Measurements from ENCODE around the gene ELANE. TPM values are rescaled to one million over a fixed set of nuclear protein-coding genes. Genes with fewer than 3 reads are reported as not detected.

Gene ELANE
- total and polyA plus RNA-seq, 2 donors (not counting 1 experiment from before 2014, with no cell fraction given), result 0.48 to 0.66 TPM

DNA sequence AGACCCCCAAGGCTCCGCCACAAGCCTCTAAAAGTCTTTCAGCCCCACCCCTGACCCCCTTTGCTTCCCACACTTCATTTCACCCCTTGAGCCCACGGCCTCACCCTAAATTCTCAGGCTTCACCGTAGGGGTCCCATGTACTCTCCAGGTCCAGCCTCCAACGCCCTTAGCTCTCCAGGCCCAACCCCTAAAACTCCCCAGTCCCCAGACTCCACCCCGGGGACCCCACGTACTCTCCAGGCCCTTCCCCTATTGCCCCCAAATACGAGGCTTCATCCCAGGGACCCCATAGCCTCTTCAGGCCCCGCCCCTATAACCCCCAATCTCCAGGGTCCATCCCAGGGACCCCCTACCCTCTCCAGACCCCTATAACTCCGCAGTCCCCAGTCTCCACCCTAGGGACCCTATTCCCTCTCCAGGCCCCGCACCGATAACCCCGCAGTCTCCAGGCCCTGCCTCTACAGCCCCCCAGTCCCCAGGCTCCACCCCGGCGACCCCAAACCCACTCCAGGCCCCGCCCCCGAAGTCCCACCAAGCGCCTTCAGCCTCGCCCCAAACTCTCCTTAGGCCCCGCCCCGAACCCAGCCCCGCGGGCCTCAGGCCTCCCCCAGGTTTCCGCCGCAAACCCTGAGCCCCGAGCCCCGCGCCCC is 40.3 kb downstream of the ELANE start:
- H3K9ac ChIP-seq (ENCODE audit: insufficient read depth, low read length), result peak overlapping the region; percentile 53
- peak overlapping the region; percentile 59 for H3K4me2 ChIP-seq (ENCODE audit: extremely low read depth, insufficient read depth, low read length)
- no peak for DNase-seq (ENCODE audit: low read depth in 2 of 2)
- peaks cover 16% of the 10 kb centered on the region for H3K36me3 ChIP-seq (ENCODE audit: control insufficient read depth, insufficient read depth, low read length)
- H3K27ac ChIP-seq (ENCODE audit: insufficient read depth, low read length), result peak overlapping the region; percentile 44
- H3K4me1 ChIP-seq (ENCODE audit: control insufficient read depth, extremely low read depth, insufficient read depth, low read length), result no peaks in the 10 kb centered on the region
- H3K9me3 ChIP-seq (ENCODE audit: control insufficient read depth, insufficient read depth, low read depth, low read length), result no peaks in the 10 kb centered on the region
- no peaks in the 10 kb centered on the region for H3K27me3 ChIP-seq (ENCODE audit: control insufficient read depth, insufficient read depth, low read length)
- no peak overlapping the region for H2AFZ ChIP-seq (ENCODE audit: low read length)
- no peak for TF ChIP-seq CTCF (conservative IDR thresholded peaks at IDR 0.05 in 1 of 2, IDR thresholded peaks at IDR 0.05 in 1 of 2; ENCODE audit: low read depth in 1 of 2, low read length in 2 of 2)
- TF ChIP-seq EZH2 (IDR thresholded peaks at IDR 0.05; ENCODE audit: low read length, missing control alignments), result no peak
- H3K79me2 ChIP-seq (ENCODE audit: control insufficient read depth, insufficient read depth, low read length), result peaks cover 14% of the 10 kb centered on the region
- no peaks in the 10 kb centered on the region for H4K20me1 ChIP-seq (ENCODE audit: control insufficient read depth, extremely low read depth, insufficient read depth, low read length)
- peak overlapping the region; percentile 67 to 85 (median 78) for H3K4me3 ChIP-seq (replicated peaks in 1 of 4; ENCODE audit: control extremely low read depth in 1 of 4, insufficient read depth in 1 of 4, low read depth in 3 of 4, low read length in 4 of 4)

DNA sequence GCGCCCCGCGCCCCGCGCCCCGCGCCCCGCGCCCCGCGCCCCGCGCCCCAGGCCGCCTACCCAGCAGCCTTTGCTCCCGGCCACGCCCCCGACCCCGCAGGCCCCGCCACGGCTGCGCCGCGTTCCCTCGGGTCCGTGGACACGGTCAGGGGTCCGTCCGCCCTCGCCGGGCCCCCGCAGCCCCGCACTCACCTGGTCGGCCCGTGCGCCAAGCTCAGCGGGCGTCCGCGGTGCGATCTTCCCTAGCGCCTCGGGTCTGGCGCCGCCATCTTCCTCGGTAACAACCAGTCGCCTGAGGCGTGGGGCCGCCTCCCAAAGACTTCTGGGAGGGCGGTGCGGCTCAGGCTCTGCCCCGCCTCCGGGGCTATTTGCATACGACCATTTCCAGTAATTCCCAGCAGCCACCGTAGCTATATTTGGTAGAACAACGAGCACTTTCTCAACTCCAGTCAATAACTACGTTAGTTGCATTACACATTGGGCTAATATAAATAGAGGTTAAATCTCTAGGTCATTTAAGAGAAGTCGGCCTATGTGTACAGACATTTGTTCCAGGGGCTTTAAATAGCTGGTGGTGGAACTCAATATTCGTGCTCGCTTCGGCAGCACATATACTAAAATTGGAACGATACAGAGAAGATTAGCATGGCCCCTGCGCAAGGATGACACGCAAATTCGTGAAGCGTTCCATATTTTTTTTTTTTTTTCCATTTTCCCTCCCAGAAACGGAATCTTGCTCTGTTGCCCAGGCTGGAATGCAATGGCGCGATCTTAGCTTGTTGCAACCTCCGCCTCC is 41.0 kb downstream of the ELANE start, which contains the start of the genes MED16 and RNU6-9:
TSS of gene MED16 (minus strand) at position 294 of the 796 bp plus-strand sequence. CDS start 2,056 bp downstream, outside the sequence.
TSS of gene RNU6-9 (plus strand) at position 591 of the 796 bp plus-strand sequence.
- H3K4me1 ChIP-seq (ENCODE audit: control insufficient read depth, extremely low read depth, insufficient read depth, low read length), result no peaks in the 10 kb centered on the region
- H3K4me3 ChIP-seq (replicated peaks in 1 of 4; ENCODE audit: control extremely low read depth in 1 of 4, insufficient read depth in 1 of 4, low read depth in 3 of 4, low read length in 4 of 4), result peak within 1 kb of the TSS; percentile 67 to 85 (median 84)
- H2AFZ ChIP-seq (ENCODE audit: low read length), result peak within 1 kb of the TSS; percentile 91
- H3K4me2 ChIP-seq (ENCODE audit: extremely low read depth, insufficient read depth, low read length), result peak within 1 kb of the TSS; percentile 80
- H3K9me3 ChIP-seq (ENCODE audit: control insufficient read depth, insufficient read depth, low read depth, low read length), result no peaks in the 10 kb centered on the region
- peak within 1 kb of the TSS; percentile 93 for H3K9ac ChIP-seq (ENCODE audit: insufficient read depth, low read length)
- no peaks in the 10 kb centered on the region for H4K20me1 ChIP-seq (ENCODE audit: control insufficient read depth, extremely low read depth, insufficient read depth, low read length)
- H3K27ac ChIP-seq (ENCODE audit: insufficient read depth, low read length), result peak within 1 kb of the TSS; percentile 97
- peaks cover 14% of the 10 kb centered on the region for H3K79me2 ChIP-seq (ENCODE audit: control insufficient read depth, insufficient read depth, low read length)
- TF ChIP-seq CTCF (conservative IDR thresholded peaks at IDR 0.05 in 1 of 2, IDR thresholded peaks at IDR 0.05 in 1 of 2; ENCODE audit: low read depth in 1 of 2, low read length in 2 of 2) (no peak), EZH2 (IDR thresholded peaks at IDR 0.05; ENCODE audit: low read length, missing control alignments) (no peak)
- H3K36me3 ChIP-seq (ENCODE audit: control insufficient read depth, insufficient read depth, low read length), result peaks cover 14% of the 10 kb centered on the region
- no peaks in the 10 kb centered on the region for H3K27me3 ChIP-seq (ENCODE audit: control insufficient read depth, insufficient read depth, low read length)
- DNase-seq (ENCODE audit: low read depth in 2 of 2), result peak; percentile 84 to 94

- H3K36me3 ChIP-seq (ENCODE audit: control insufficient read depth, insufficient read depth, low read length), result peaks cover 8% of the 10 kb centered on the region
- H2AFZ ChIP-seq (ENCODE audit: low read length), result no peak overlapping the region
- H3K4me1 ChIP-seq (ENCODE audit: control insufficient read depth, extremely low read depth, insufficient read depth, low read length), result no peaks in the 10 kb centered on the region
- no peak overlapping the region for H3K4me2 ChIP-seq (ENCODE audit: extremely low read depth, insufficient read depth, low read length)
- H3K9ac ChIP-seq (ENCODE audit: insufficient read depth, low read length), result no peak overlapping the region
- TF ChIP-seq EZH2 (IDR thresholded peaks at IDR 0.05; ENCODE audit: low read length, missing control alignments), result no peak
- no peak for TF ChIP-seq CTCF (conservative IDR thresholded peaks at IDR 0.05 in 1 of 2, IDR thresholded peaks at IDR 0.05 in 1 of 2; ENCODE audit: low read depth in 1 of 2, low read length in 2 of 2)
- H3K4me3 ChIP-seq (replicated peaks in 1 of 4; ENCODE audit: control extremely low read depth in 1 of 4, insufficient read depth in 1 of 4, low read depth in 3 of 4, low read length in 4 of 4), result no peak overlapping the region
- no peak for DNase-seq (ENCODE audit: low read depth in 2 of 2)
- peaks cover 6% of the 10 kb centered on the region for H3K79me2 ChIP-seq (ENCODE audit: control insufficient read depth, insufficient read depth, low read length)
- no peaks in the 10 kb centered on the region for H3K9me3 ChIP-seq (ENCODE audit: control insufficient read depth, insufficient read depth, low read depth, low read length)
- no peaks in the 10 kb centered on the region for H3K27me3 ChIP-seq (ENCODE audit: control insufficient read depth, insufficient read depth, low read length)
- H4K20me1 ChIP-seq (ENCODE audit: control insufficient read depth, extremely low read depth, insufficient read depth, low read length), result no peaks in the 10 kb centered on the region
- no peak overlapping the region for H3K27ac ChIP-seq (ENCODE audit: insufficient read depth, low read length)
Measured at GRCh38 chr19:896434-896833, 44.3 kb downstream of the ELANE start.
